NCI-H1436 (cell line): Measurements from ENCODE around the gene HFM1.
"Not testable (repeated sequence)": the region's sequence is repeated elsewhere in the genome, so short reads cannot be mapped to it uniquely, and the experiment has no call there.

Experiments
- DNase-seq: peaks from one replicate; lab custom pipeline; 2025; lab: John Stamatoyannopoulos, UW

Gene HFM1

GRCh38 chr1:91404151-91405012 lies at the start of gene HFM1:
TSS of gene HFM1 (minus strand) at chr1:91404837. CDS start at chr1:91401082, 3,755 bp downstream.
- DNase-seq: peak; percentile 74

- DNase-seq: no peak
Observed at GRCh38 chr1:91454136-91454535, 49.5 kb upstream of the HFM1 start.

GRCh38 chr1:91450260-91450659 lies 45.6 kb upstream of the HFM1 start:
- no peak for DNase-seq

GRCh38 chr1:91447782-91448181 lies 43.1 kb upstream of the HFM1 start:
- DNase-seq: not testable (repeated sequence)

GRCh38 chr1:91441980-91442379 lies 37.3 kb upstream of the HFM1 start:
- not testable (repeated sequence) for DNase-seq

- no peak for DNase-seq
Observed at GRCh38 chr1:91440847-91441246, 36.2 kb upstream of the HFM1 start.

- DNase-seq: no peak
Observed at GRCh38 chr1:91439016-91439415, 34.4 kb upstream of the HFM1 start.

- no peak for DNase-seq
Observed at GRCh38 chr1:91428182-91428798, 23.7 kb upstream of the HFM1 start.

- no peak for DNase-seq
Observed at GRCh38 chr1:91427741-91428140, 23.1 kb upstream of the HFM1 start.

GRCh38 chr1:91422523-91422922 lies 17.9 kb upstream of the HFM1 start:
- not testable (repeated sequence) for DNase-seq

- no peak for DNase-seq
Observed at GRCh38 chr1:91412371-91412770, 7.7 kb upstream of the HFM1 start.

- no peak for DNase-seq
Observed at GRCh38 chr1:91406773-91407389, 2.2 kb upstream of the HFM1 start.

- DNase-seq: peak; percentile 23
Observed at GRCh38 chr1:91402023-91402422, 2.6 kb downstream of the HFM1 start.

GRCh38 chr1:91400133-91400725 lies 4.4 kb downstream of the HFM1 start:
- no peak for DNase-seq

GRCh38 chr1:91398291-91398690 lies 6.3 kb downstream of the HFM1 start:
- no peak for DNase-seq

- no peak for DNase-seq
Observed at GRCh38 chr1:91397605-91398004, 7.0 kb downstream of the HFM1 start.

GRCh38 chr1:91393042-91393441 lies 11.6 kb downstream of the HFM1 start:
- no peak for DNase-seq

- DNase-seq: no peak
Observed at GRCh38 chr1:91386109-91386508, 18.5 kb downstream of the HFM1 start.

- DNase-seq: no peak
Observed at GRCh38 chr1:91383456-91383855, 21.2 kb downstream of the HFM1 start.

GRCh38 chr1:91381844-91382243 lies 22.8 kb downstream of the HFM1 start:
- DNase-seq: no peak

GRCh38 chr1:91374086-91374485 lies 30.6 kb downstream of the HFM1 start:
- no peak for DNase-seq

GRCh38 chr1:91372230-91372629 lies 32.4 kb downstream of the HFM1 start:
- DNase-seq: not testable (repeated sequence)

GRCh38 chr1:91349524-91349923 lies 55.1 kb downstream of the HFM1 start:
- no peak for DNase-seq
